ENCODE data around the gene TRIP4. TPM values are rescaled to one million over a fixed set of nuclear protein-coding genes. Genes with fewer than 3 reads are reported as not detected.

Gene TRIP4
- total and polyA plus RNA-seq, 4 donors, result 17.0 to 23.6 (median 23.0) TPM

DNA sequence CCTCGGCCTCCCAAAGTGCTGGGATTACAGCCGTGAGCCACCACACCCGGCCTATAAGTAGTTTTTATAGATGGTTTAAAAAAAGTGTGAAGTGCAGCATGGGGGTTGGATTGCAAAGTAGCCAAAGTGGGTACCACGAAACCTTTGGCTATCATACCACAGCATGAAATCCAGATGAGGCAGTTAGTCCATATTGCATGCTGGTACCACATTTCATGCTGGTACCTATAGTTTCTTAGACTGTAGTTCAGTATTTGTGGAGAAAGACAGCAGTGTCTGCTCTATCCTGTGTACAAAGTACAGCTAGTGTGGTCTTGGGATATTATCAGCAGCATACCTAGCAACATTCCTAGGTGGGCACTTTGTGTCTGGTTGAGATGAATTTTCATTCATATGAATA lies 84.5 kb downstream of the TRIP4 start:
- 95 to 99% methylated on average over 4 of the region's 4 CpGs for WGBS, 2 donors
- H3K4me3 ChIP-seq, result no peak overlapping the region
- H3K27me3 ChIP-seq (ENCODE audit: control insufficient read depth in 3 of 3, insufficient read depth in 3 of 3, low read length in 2 of 3), result no peaks in the 10 kb centered on the region
- peaks cover 0 to 5% (median under 1%) of the 10 kb centered on the region in 4 donors for H3K36me3 ChIP-seq (ENCODE audit: control insufficient read depth in 4 of 4, insufficient read depth in 4 of 4, low read length in 4 of 4)
- H3K27ac ChIP-seq (ENCODE audit: low read depth in 1 of 2, low read length in 1 of 2), result no peak overlapping the region
- H3K9me3 ChIP-seq (ENCODE audit: control insufficient read depth in 4 of 4, insufficient read depth in 3 of 4, low read length in 3 of 4), result no peaks in the 10 kb centered on the region
- no peak overlapping the region for H3K9ac ChIP-seq (ENCODE audit: insufficient read depth in 1 of 2, low read length in 2 of 2)
- H3K4me1 ChIP-seq (ENCODE audit: control insufficient read depth in 5 of 5, insufficient read depth in 5 of 5, low read length in 5 of 5), result peaks cover under 1 to 5% (median 3%) of the 10 kb centered on the region in 5 donors
- DNase-seq, result no peak
- TF ChIP-seq, protein P1, sequence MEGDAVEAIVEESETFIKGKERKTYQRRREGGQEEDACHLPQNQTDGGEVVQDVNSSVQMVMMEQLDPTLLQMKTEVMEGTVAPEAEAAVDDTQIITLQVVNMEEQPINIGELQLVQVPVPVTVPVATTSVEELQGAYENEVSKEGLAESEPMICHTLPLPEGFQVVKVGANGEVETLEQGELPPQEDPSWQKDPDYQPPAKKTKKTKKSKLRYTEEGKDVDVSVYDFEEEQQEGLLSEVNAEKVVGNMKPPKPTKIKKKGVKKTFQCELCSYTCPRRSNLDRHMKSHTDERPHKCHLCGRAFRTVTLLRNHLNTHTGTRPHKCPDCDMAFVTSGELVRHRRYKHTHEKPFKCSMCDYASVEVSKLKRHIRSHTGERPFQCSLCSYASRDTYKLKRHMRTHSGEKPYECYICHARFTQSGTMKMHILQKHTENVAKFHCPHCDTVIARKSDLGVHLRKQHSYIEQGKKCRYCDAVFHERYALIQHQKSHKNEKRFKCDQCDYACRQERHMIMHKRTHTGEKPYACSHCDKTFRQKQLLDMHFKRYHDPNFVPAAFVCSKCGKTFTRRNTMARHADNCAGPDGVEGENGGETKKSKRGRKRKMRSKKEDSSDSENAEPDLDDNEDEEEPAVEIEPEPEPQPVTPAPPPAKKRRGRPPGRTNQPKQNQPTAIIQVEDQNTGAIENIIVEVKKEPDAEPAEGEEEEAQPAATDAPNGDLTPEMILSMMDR (IDR thresholded peaks at IDR 0.05; ENCODE audit: control extremely low read depth, extremely low read depth), result no peak
- ATAC-seq (ENCODE audit: insufficient read depth, low FRiP score), result no peak

GRCh38 chr15:64474846-64475245 lies 87.2 kb downstream of the TRIP4 start:
- Histone ChIP-seq H3K27me3 (ENCODE audit: control insufficient read depth in 3 of 3, insufficient read depth in 3 of 3, low read length in 2 of 3) (no peaks in the 10 kb centered on the region), H3K4me1 (ENCODE audit: control insufficient read depth in 5 of 5, insufficient read depth in 5 of 5, low read length in 5 of 5) (peaks cover 0 to 2% (median 0%) of the 10 kb centered on the region in 5 donors), H3K9me3 (ENCODE audit: control insufficient read depth in 4 of 4, insufficient read depth in 3 of 4, low read length in 3 of 4) (no peaks in the 10 kb centered on the region), H3K27ac (ENCODE audit: low read depth in 1 of 2, low read length in 1 of 2) (no peak overlapping the region), H3K4me3 (no peak overlapping the region), H3K36me3 (ENCODE audit: control insufficient read depth in 4 of 4, insufficient read depth in 4 of 4, low read length in 4 of 4) (peaks cover 0 to 5% (median 1%) of the 10 kb centered on the region in 4 donors), H3K9ac (ENCODE audit: insufficient read depth in 1 of 2, low read length in 2 of 2) (no peak overlapping the region)
- no peak for DNase-seq
- ATAC-seq (ENCODE audit: insufficient read depth, low FRiP score), result no peak
- 94 to 96% methylated on average over 2 of the region's 2 CpGs for WGBS, 2 donors
- TF ChIP-seq, protein P1 (IDR thresholded peaks at IDR 0.05; ENCODE audit: control extremely low read depth, extremely low read depth), result no peak

- H3K4me1 ChIP-seq (ENCODE audit: control insufficient read depth in 5 of 5, insufficient read depth in 5 of 5, low read length in 5 of 5), result peaks cover 0 to 7% (median 2%) of the 10 kb centered on the region in 5 donors
- peaks cover 0 to 5% (median under 1%) of the 10 kb centered on the region in 4 donors for H3K36me3 ChIP-seq (ENCODE audit: control insufficient read depth in 4 of 4, insufficient read depth in 4 of 4, low read length in 4 of 4)
- no peaks in the 10 kb centered on the region for H3K27me3 ChIP-seq (ENCODE audit: control insufficient read depth in 3 of 3, insufficient read depth in 3 of 3, low read length in 2 of 3)
- no peaks in the 10 kb centered on the region for H3K9me3 ChIP-seq (ENCODE audit: control insufficient read depth in 4 of 4, insufficient read depth in 3 of 4, low read length in 3 of 4)
- ATAC-seq (ENCODE audit: insufficient read depth, low FRiP score), result no peak
- 77 to 85% methylated on average over 1 of the region's 1 CpG for WGBS, 2 donors
- no peak overlapping the region for H3K9ac ChIP-seq (ENCODE audit: insufficient read depth in 1 of 2, low read length in 2 of 2)
- TF ChIP-seq, protein P1 (IDR thresholded peaks at IDR 0.05; ENCODE audit: control extremely low read depth, extremely low read depth), result no peak
- H3K27ac ChIP-seq (ENCODE audit: low read depth in 1 of 2, low read length in 1 of 2), result no peak overlapping the region
- no peak for DNase-seq
- no peak overlapping the region for H3K4me3 ChIP-seq
Measured at GRCh38 chr15:64476550-64476949, 88.9 kb downstream of the TRIP4 start.

DNA sequence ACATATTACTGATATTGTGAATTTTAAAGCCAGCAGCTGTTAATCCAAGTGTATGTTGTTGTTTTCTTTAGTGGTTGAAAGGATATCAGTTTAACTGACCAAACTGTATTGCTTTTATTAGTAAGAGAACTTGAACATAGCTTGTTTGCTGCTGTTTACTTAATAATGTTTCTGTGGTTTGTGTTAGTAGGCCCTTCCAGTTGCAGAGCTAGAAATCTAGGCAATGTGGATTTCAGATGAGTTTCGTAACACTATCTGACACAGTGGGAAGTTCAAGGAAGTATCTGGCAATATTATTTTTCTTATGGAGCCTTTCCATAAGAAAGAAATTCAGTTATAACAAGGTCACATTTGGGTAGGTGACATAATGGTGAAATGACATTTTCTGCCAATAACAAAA lies 91.2 kb downstream of the TRIP4 start:
- TF ChIP-seq, protein P1 (IDR thresholded peaks at IDR 0.05; ENCODE audit: control extremely low read depth, extremely low read depth), result no peak

More for the DNA sequence above, 91.2 kb downstream of the TRIP4 start:
- WGBS, 2 donors, result 0 to 13% methylated on average over 1 of the region's 1 CpG
- Histone ChIP-seq H3K9ac (ENCODE audit: insufficient read depth in 1 of 2, low read length in 2 of 2) (no peak overlapping the region), H3K27ac (ENCODE audit: low read depth in 1 of 2, low read length in 1 of 2) (no peak overlapping the region), H3K4me1 (ENCODE audit: control insufficient read depth in 5 of 5, insufficient read depth in 5 of 5, low read length in 5 of 5) (peaks cover 0 to 13% (median 2%) of the 10 kb centered on the region in 5 donors), H3K9me3 (ENCODE audit: control insufficient read depth in 4 of 4, insufficient read depth in 3 of 4, low read length in 3 of 4) (no peaks in the 10 kb centered on the region), H3K27me3 (ENCODE audit: control insufficient read depth in 3 of 3, insufficient read depth in 3 of 3, low read length in 2 of 3) (no peaks in the 10 kb centered on the region), H3K4me3 (no peak overlapping the region), H3K36me3 (ENCODE audit: control insufficient read depth in 4 of 4, insufficient read depth in 4 of 4, low read length in 4 of 4) (peaks cover 0 to 4% (median under 1%) of the 10 kb centered on the region in 4 donors)
- ATAC-seq (ENCODE audit: insufficient read depth, low FRiP score) (no peak), DNase-seq (no peak)
